GM12865 (cell line): ENCODE measurements around the gene COL23A1.

ENCODE experiments used
- DNase-seq: peaks from one replicate; pipeline ENCODE4 v3.0.0; 2010; ENCODE audit warnings: low read depth
- H3K4me3 ChIP-seq: 2 replicates; pipeline ENCODE4 v1.5.1; 2011; ENCODE audit warnings: mild to moderate bottlenecking, low read depth, low read length, control low read depth
- TF ChIP-seq, protein P1 (sequence below): IDR thresholded peaks from 2 replicates; pipeline ENCODE4 v1.5.1; 2011; ENCODE audit warnings: low read length, control low read depth, low read depth, inconsistent platforms; ENCODE audit not compliant: insufficient read depth; ENCODE audit errors: missing control alignments

Gene COL23A1

GRCh38 chr5:178277866-178278265 lies 312.3 kb downstream of the COL23A1 start:
- TF ChIP-seq, protein P1, sequence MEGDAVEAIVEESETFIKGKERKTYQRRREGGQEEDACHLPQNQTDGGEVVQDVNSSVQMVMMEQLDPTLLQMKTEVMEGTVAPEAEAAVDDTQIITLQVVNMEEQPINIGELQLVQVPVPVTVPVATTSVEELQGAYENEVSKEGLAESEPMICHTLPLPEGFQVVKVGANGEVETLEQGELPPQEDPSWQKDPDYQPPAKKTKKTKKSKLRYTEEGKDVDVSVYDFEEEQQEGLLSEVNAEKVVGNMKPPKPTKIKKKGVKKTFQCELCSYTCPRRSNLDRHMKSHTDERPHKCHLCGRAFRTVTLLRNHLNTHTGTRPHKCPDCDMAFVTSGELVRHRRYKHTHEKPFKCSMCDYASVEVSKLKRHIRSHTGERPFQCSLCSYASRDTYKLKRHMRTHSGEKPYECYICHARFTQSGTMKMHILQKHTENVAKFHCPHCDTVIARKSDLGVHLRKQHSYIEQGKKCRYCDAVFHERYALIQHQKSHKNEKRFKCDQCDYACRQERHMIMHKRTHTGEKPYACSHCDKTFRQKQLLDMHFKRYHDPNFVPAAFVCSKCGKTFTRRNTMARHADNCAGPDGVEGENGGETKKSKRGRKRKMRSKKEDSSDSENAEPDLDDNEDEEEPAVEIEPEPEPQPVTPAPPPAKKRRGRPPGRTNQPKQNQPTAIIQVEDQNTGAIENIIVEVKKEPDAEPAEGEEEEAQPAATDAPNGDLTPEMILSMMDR, result no peak
- DNase-seq, result no peak
- H3K4me3 ChIP-seq, result no peak overlapping the region

- TF ChIP-seq, protein P1, result no peak
- DNase-seq, result no peak
- H3K4me3 ChIP-seq, result no peak overlapping the region
Observed at GRCh38 chr5:178277346-178277745, 312.8 kb downstream of the COL23A1 start.

- TF ChIP-seq, protein P1, result no peak
- no peak overlapping the region for H3K4me3 ChIP-seq
- no peak for DNase-seq
Observed at GRCh38 chr5:178274781-178275537, 315.2 kb downstream of the COL23A1 start.

DNA sequence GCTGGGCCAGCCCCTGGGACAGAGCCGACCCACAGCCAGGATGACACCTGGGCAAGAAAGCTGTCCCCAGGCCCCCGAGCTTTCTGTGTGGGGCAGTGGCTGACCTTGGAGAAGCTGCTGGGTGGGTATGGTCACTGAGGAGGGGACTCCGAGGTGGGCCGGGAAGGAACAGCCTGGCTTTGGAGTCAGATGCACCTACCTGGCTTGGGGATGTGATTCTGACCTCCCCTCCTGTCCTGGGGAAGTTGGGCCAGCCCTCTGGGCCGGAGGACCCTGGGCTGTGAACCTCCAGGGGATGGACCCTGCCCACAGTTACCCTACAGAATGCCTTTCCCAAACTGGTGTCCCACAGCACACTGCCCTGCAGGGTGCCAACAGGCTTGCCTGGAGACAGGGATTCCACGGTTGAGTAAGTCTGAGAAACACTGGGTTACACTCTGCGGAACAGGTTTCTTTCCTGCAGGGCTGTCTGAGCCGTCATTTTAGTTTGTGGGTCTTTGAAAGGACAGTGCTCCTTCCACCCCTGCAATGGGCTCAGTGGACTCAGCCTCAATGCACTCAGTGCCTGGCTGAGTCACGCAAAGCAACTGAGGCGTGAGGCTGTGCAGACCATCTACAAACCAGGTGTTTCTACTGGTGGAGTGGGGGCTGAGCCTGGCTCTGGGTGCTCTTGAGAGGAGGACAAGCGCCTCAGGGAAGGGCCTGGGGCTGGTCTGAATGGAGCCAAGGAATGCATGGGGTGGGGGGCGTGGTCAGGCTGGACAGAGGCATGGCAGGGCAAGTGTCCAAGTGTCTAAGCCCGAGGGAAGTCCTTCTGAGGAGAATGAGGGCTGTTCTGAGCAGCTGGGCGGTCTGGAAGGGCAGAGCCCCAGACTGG lies 316.3 kb downstream of the COL23A1 start:
- H3K4me3 ChIP-seq, result no peak overlapping the region
- DNase-seq, result no peak

DNA sequence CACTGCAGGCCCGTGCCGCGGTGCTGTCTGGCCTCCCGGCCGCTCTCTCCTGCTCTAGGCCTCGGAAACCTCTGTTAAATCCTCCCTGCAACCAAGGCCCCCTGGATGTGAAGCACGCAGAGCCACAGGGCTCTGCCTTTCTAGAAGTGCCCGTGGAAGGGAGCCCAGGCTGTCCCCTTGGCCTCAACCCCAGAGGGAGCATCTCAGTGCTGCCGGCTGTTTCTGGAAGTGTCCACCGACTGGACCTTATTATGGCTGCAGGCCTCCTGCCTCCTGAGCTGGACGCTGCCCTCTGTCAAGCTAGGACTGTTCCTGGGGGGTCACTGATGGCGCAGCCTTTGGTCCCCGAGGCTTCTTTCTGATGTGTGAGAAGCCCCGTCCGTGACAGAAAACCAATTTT lies 317.2 kb downstream of the COL23A1 start:
- H3K4me3 ChIP-seq, result no peak overlapping the region
- TF ChIP-seq, protein P1, result no peak
- no peak for DNase-seq

More for the DNA sequence above, 316.3 kb downstream of the COL23A1 start:
- TF ChIP-seq, protein P1, result no peak

DNA sequence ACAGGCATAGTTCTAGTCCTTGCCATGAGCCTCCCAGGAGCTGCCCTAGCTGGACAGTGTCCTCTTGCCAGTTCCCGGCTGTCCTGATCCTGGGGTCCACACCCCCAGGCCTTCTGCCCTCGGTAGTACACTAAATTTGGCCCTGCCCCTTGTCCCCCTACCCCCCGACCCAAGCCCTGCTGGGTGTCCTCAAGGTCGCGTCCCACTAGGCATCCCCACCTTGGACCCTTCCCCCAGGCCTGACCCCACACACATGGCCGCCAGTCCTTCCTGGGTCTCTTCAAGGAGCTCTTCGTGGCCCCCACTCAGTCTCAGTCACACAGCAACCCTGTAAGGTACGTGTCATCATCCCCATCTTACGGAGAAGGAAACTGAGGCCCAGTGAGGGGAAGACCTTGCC lies 317.6 kb downstream of the COL23A1 start:
- no peak for DNase-seq
- H3K4me3 ChIP-seq, result no peak overlapping the region
- TF ChIP-seq, protein P1, result no peak
